GM12878 (cell line): ENCODE data around the gene AVPR1B. TPM values are rescaled to one million over a fixed set of nuclear protein-coding genes. Genes with fewer than 3 reads are reported as not detected.

ENCODE experiments used
- ATAC-seq: fragments of 200-7000 bp; cut with Tn5 transposase; 3 replicates; pipeline ENCODE4 v1.9.1; 2020; ENCODE audit warnings: mild to moderate bottlenecking, moderate library complexity
- BruUV-seq: library from RNA; stranded (reverse); fragments of 400-500 nt; replicated peaks from 2 replicates; lab custom pipeline; 2021; lab: Mats Ljungman, UMichigan
- CTCF ChIA-PET: fragments of 300-600 bp; sonication (Branson Sonifier 250); formaldehyde crosslinking; extraction: SDS; loops from one replicate; lab custom pipeline; 2021; ENCODE audit warnings: inconsistent platforms; lab: Yijun Ruan, JAX
- POLR2A ChIA-PET: fragments of 350-600 bp; formaldehyde crosslinking; extraction: SDS; loops from one replicate; lab custom pipeline; 2021; ENCODE audit warnings: inconsistent platforms; lab: Charles Lee
- RAD21 ChIA-PET: fragments of 300-600 bp; sonication (Branson Sonifier 250); formaldehyde crosslinking; loops from one replicate; lab custom pipeline; 2023; ENCODE audit warnings: antibody characterized with exemption; ENCODE audit not compliant: unreplicated experiment; lab: Charles Lee
- SMC1A ChIA-PET: fragments of 300-600 bp; sonication (Branson Sonifier 250); formaldehyde crosslinking; loops from one replicate; lab custom pipeline; 2023; ENCODE audit not compliant: unreplicated experiment, uncharacterized antibody; lab: Charles Lee
- DNase-seq: peaks from one replicate; pipeline ENCODE4 v3.0.0-alpha.2; 2011; ENCODE audit warnings: low read depth, low spot score
- FAIRE-seq: peaks from 3 replicates; lab custom pipeline; 2011; peaks lifted over from hg19 to GRCh38; lab: Jason Lieb, UNC
- H2AFZ ChIP-seq: 2 replicates; pipeline ENCODE4 v1.6.0; 2011; ENCODE audit warnings: low read depth, low read length, control low read depth; ENCODE audit not compliant: control insufficient read depth
- H3K27ac ChIP-seq: 2 replicates; pipeline ENCODE4 v1.5.1; 2011; ENCODE audit warnings: control low read depth; ENCODE audit not compliant: control insufficient read depth, insufficient read depth
- H3K27me3 ChIP-seq, 2 experiments: replicated peaks in 1 of 2; 2 replicates each; pipeline versions ENCODE4 v1.6.0 to v1.6.1; 2011; ENCODE audit warnings: low read length in 1 of 2; ENCODE audit not compliant: control insufficient read depth in 2 of 2, insufficient read depth in 2 of 2
- H3K36me3 ChIP-seq, 2 experiments: 2 replicates each; pipeline ENCODE4 v1.5.1; 2011; ENCODE audit warnings: low read length in 1 of 2; ENCODE audit not compliant: control insufficient read depth in 2 of 2, insufficient read depth in 2 of 2
- H3K4me1 ChIP-seq: 2 replicates; pipeline ENCODE4 v1.6.1; 2011; ENCODE audit warnings: mild to moderate bottlenecking, low read length, moderate library complexity, mixed read lengths; ENCODE audit not compliant: control insufficient read depth, insufficient read depth
- H3K4me2 ChIP-seq: 2 replicates; pipeline ENCODE4 v1.6.0; 2011; ENCODE audit warnings: control low read depth; ENCODE audit not compliant: control insufficient read depth, insufficient read depth
- H3K4me3 ChIP-seq: fragments of 200-600 bp; sonication (generic); 2 replicates; pipeline ENCODE4 v1.5.1; 2016
- H3K79me2 ChIP-seq: 2 replicates; pipeline ENCODE4 v1.6.0; 2011; ENCODE audit warnings: low read length; ENCODE audit not compliant: control insufficient read depth, insufficient read depth
- H3K9ac ChIP-seq: 2 replicates; pipeline ENCODE4 v1.8.0; 2011; ENCODE audit warnings: low read length, control low read depth, mixed read lengths; ENCODE audit not compliant: control insufficient read depth, insufficient read depth
- H3K9me3 ChIP-seq: replicated peaks from 3 replicates; pipeline ENCODE4 v1.5.1; 2011; ENCODE audit warnings: mild to moderate bottlenecking, low read length; ENCODE audit not compliant: control insufficient read depth, insufficient read depth
- H4K20me1 ChIP-seq: 2 replicates; pipeline ENCODE4 v1.6.0; 2011; ENCODE audit not compliant: control insufficient read depth, insufficient read depth
- CHD4 ChIP-seq: fragments of 200-600 bp; sonication (generic); IDR thresholded peaks from 2 replicates; pipeline ENCODE4 v1.6.1; 2016; ENCODE audit warnings: mild to moderate bottlenecking
- CREB1 ChIP-seq: IDR thresholded peaks from 2 replicates; pipeline ENCODE4 v1.6.1; 2012; ENCODE audit warnings: low read depth, mild to moderate bottlenecking, inconsistent platforms
- CREM ChIP-seq: IDR thresholded peaks from 2 replicates; pipeline ENCODE4 v1.6.1; 2014; ENCODE audit warnings: antibody characterized with exemption, low read depth
- CTCF ChIP-seq, 3 experiments: IDR thresholded peaks in 2 of 3; conservative IDR thresholded peaks in 1 of 3; 2 replicates each; pipeline ENCODE4 v1.5.1; 2011; ENCODE audit warnings: low read depth in 3 of 3, low read length in 3 of 3, mild to moderate bottlenecking in 3 of 3, control low read depth in 2 of 3, moderate library complexity in 2 of 3, inconsistent platforms in 1 of 3, mixed read lengths in 1 of 3; ENCODE audit not compliant: control insufficient read depth in 2 of 3, insufficient read depth in 1 of 3; ENCODE audit errors: extremely low read depth in 1 of 3
- GABPA ChIP-seq: IDR thresholded peaks from 2 replicates; pipeline ENCODE4 v1.6.1; 2014; ENCODE audit warnings: antibody characterized with exemption, low read depth, mild to moderate bottlenecking, inconsistent platforms
- RBBP5 ChIP-seq: fragments of 200-600 bp; sonication (generic); conservative IDR thresholded peaks from 2 replicates; pipeline ENCODE4 v1.6.1; 2016
- RELB ChIP-seq: fragments of 450-650 bp; IDR thresholded peaks from 2 replicates; pipeline ENCODE4 v1.6.1; 2017; ENCODE audit warnings: low read depth, mild to moderate bottlenecking, moderate library complexity
- SIX5 ChIP-seq: IDR thresholded peaks from 2 replicates; pipeline ENCODE4 v1.6.1; 2011; ENCODE audit warnings: mild to moderate bottlenecking, low read depth, low read length, moderate library complexity; ENCODE audit not compliant: severe bottlenecking
- SPI1 ChIP-seq: IDR thresholded peaks from 2 replicates; pipeline ENCODE4 v1.6.1; 2011; ENCODE audit warnings: low read depth, mild to moderate bottlenecking, low read length, moderate library complexity, borderline replicate concordance; ENCODE audit not compliant: insufficient read depth
- SREBF1 ChIP-seq: IDR thresholded peaks from 2 replicates; pipeline ENCODE4 v1.6.1; 2012; ENCODE audit warnings: mild to moderate bottlenecking, low read length
- STAT3 ChIP-seq: IDR thresholded peaks from 2 replicates; pipeline ENCODE4 v1.6.1; 2011; ENCODE audit warnings: low read depth, low read length, improper control_type of control experiment
- TCF7 ChIP-seq: IDR thresholded peaks from 2 replicates; pipeline ENCODE4 v1.6.1; 2014; ENCODE audit warnings: antibody characterized with exemption, borderline replicate concordance
- ZNF384 ChIP-seq: IDR thresholded peaks from 2 replicates; pipeline ENCODE4 v1.6.1; 2012; ENCODE audit warnings: low read depth, mild to moderate bottlenecking, low read length, improper control_type of control experiment, borderline replicate concordance
- ZNF687 ChIP-seq: fragments of 450-650 bp; IDR thresholded peaks from 2 replicates; pipeline ENCODE4 v1.6.1; 2017; ENCODE audit warnings: mild to moderate bottlenecking, moderate library complexity
- WGBS: methylation state at CpG from one replicate; pipeline ENCODE4 v1.1.6; 2016; ENCODE audit warnings: low lambda C conversion rate; ENCODE audit not compliant: insufficient replicate concordance, insufficient coverage; ENCODE audit errors: missing lambda C conversion rate; 5-methylcytosine and 5-hydroxymethylcytosine counted together
- in situ Hi-C: fragments of 300-500 bp; cut with MboI; formaldehyde crosslinking; loops from 9 replicates; pipeline ENCODE4 v1.14.3; 2018; ENCODE audit warnings: mixed read lengths
- intact Hi-C: fragments of 100-400 bp; cut with micrococcal nuclease; formaldehyde crosslinking; loops from one replicate; pipeline ENCODE4 v1.14.2; 2022; ENCODE audit not compliant: unreplicated experiment
- polyA plus RNA-seq, 11 experiments: library from polyadenylated mRNA; depleted of rRNA in 4 of 11; unstranded in 6 of 11; stranded (reverse) in 5 of 11; fragments of >200 nt; fragmentation: Nextera tagmentation in 4 of 11; fragmentation: Illumina TruSeq in 1 of 11; extraction: Ambion mirVana in 4 of 11; extraction: Trizol in 1 of 11; gene quantifications; 1 replicate in 1 of 11; 2 replicates in 10 of 11; pipeline versions ENCODE4 v1.2.1 to v1.2.3, GENCODE V29; 2011 to 2016; ENCODE audit warnings: inconsistent platforms in 2 of 11, missing spikeins in 2 of 11, low read depth in 1 of 11
- total RNA-seq, 4 experiments: library from RNA; depleted of rRNA in 3 of 4; stranded (reverse); fragments of >200 nt in 3 of 4; fragmentation: Illumina TruSeq in 1 of 4; extraction: Trizol in 1 of 4; gene quantifications; 2 replicates each; pipeline versions ENCODE4 v1.2.1 to v1.2.3, GENCODE V29; 2013 to 2021

AVPR1B gene
- total and polyA plus RNA-seq, 10 of the 15 experiments (the other 5 are each of a cell fraction or from before 2014, with no cell fraction given), result not detected

- TF ChIP-seq ZNF687, result no peak
Observed at GRCh38 chr1:206117151-206117948, at the start of gene AVPR1B (continued).

GRCh38 chr1:206145771-206146290 is 28.6 kb upstream of the AVPR1B start:
- Histone ChIP-seq H3K9me3 (no peaks in the 10 kb centered on the region; the same call in 2 of the 3 replicates), H2AFZ (no peak overlapping the region), H3K9ac (no peak overlapping the region), H3K4me3 (no peak overlapping the region), H3K27me3 (peaks cover 0 to 18% of the 10 kb centered on the region in 2 experiments), H3K36me3 (no peaks in the 10 kb centered on the region), H3K4me2 (no peak overlapping the region), H3K4me1 (no peaks in the 10 kb centered on the region), H3K79me2 (no peaks in the 10 kb centered on the region), H4K20me1 (no peaks in the 10 kb centered on the region), H3K27ac (no peak overlapping the region)
- WGBS, result 32% methylated on average over 3 of the region's 3 CpGs
- intact Hi-C loops, result no loop called here
- FAIRE-seq (no peak), ATAC-seq (no peak), DNase-seq (no peak)
- ChIA-PET POLR2A (no interaction called here), SMC1A (no interaction called here), CTCF (interaction anchor here (1.2 kb wide), 1 partner anchor 16 kb away, joined by 3 read pairs; no protein-coding TSS in a partner anchor), RAD21 (no interaction called here)
- no peak for TF ChIP-seq CTCF (IDR thresholded peaks at IDR 0.05 in 2 of 3, conservative IDR thresholded peaks at IDR 0.05 in 1 of 3; ENCODE audit: control insufficient read depth in 2 of 3, extremely low read depth in 1 of 3, insufficient read depth in 1 of 3, low read depth in 3 of 3, low read length in 3 of 3)
- TF ChIP-seq GABPA, result no peak
- no peak for TF ChIP-seq SIX5
- TF ChIP-seq CHD4, result no peak
- TF ChIP-seq TCF7, result no peak
- no peak for TF ChIP-seq RBBP5
- TF ChIP-seq RELB, result no peak
- TF ChIP-seq CREM, result no peak
- TF ChIP-seq SREBF1, result no peak
- no peak for TF ChIP-seq STAT3
- TF ChIP-seq CREB1, result no peak
- no peak for TF ChIP-seq SPI1
- no peak for TF ChIP-seq ZNF384
- BruUV-seq, result no TSS peak
- in situ Hi-C loops, result no loop called here
